GM13976 (cell line): Measurements from ENCODE around the gene NDUFB10.
A peak's percentile ranks its signal among the peaks of the same experiment; 100 is the strongest.

Source experiments
- DNase-seq: peaks from one replicate; pipeline ENCODE4 v3.0.0; 2012; ENCODE audit warnings: low spot score
- CTCF ChIP-seq: IDR thresholded peaks from 2 replicates; pipeline ENCODE4 v1.5.1; 2012; ENCODE audit warnings: borderline replicate concordance, mild to moderate bottlenecking; ENCODE audit not compliant: insufficient read depth; ENCODE audit errors: extremely low read depth, missing control alignments, control extremely low read depth
- in situ Hi-C: fragments of 300-500 bp; cut with MboI; formaldehyde crosslinking; loops from one replicate; pipeline ENCODE4 v1.12.0; 2022; ENCODE audit warnings: low sequenced_read_pairs, mixed read lengths, inconsistent platforms; ENCODE audit not compliant: unreplicated experiment

The NDUFB10 gene

GRCh38 chr16:1959269-1960039 lies at the start of gene NDUFB10:
Gene NDUFB10 (plus strand): TSS chr16:1959538. CDS start chr16:1959625, 87 bp downstream.
- in situ Hi-C loops: no loop called here
- peak; percentile 94 for DNase-seq
- peak; percentile 78 for TF ChIP-seq CTCF

- no peak for DNase-seq
- TF ChIP-seq CTCF: no peak
- in situ Hi-C loops: no loop called here
These were observed 49.6 kb upstream of the NDUFB10 start for GRCh38 chr16:1909561-1910231.

- in situ Hi-C loops: no loop called here
- TF ChIP-seq CTCF: no peak
- DNase-seq: no peak
These were observed 47.7 kb upstream of the NDUFB10 start for GRCh38 chr16:1911467-1912214.

GRCh38 chr16:1912215-1912543 lies 47.2 kb upstream of the NDUFB10 start:
- in situ Hi-C loops: no loop called here
- no peak for TF ChIP-seq CTCF
- no peak for DNase-seq

GRCh38 chr16:1913327-1914083 lies 45.8 kb upstream of the NDUFB10 start:
- no peak for TF ChIP-seq CTCF
- DNase-seq: no peak
- in situ Hi-C loops: no loop called here

- no peak for TF ChIP-seq CTCF
- in situ Hi-C loops: no loop called here
- no peak for DNase-seq
These were observed 45.2 kb upstream of the NDUFB10 start for GRCh38 chr16:1914084-1914608.
